ENCODE data around the gene PRR13. TPM values are rescaled to one million over a fixed set of nuclear protein-coding genes. Genes with fewer than 3 reads are reported as not detected.

The PRR13 gene
- total and polyA plus RNA-seq, 9 of the 15 experiments (the other 6 are each of a cell fraction or from before 2014, with no cell fraction given) = 117 to 835 (median 285) TPM

GRCh38 chr12:53482626-53483168, 41.2 kb downstream of the PRR13 start (continued):
- TF ChIP-seq RBM34 (IDR thresholded peaks at IDR 0.05; ENCODE audit: borderline replicate concordance, insufficient read depth, low read length) (no peak), MIER1 (IDR thresholded peaks at IDR 0.05; ENCODE audit: low read depth) (no peak), POLR2G (IDR thresholded peaks at IDR 0.05; ENCODE audit: low read depth, low read length) (peak; percentile 88), HMGN3 (IDR thresholded peaks at IDR 0.05; ENCODE audit: borderline replicate concordance, extremely low read depth, insufficient read length, low read depth, low read length) (peak; percentile 36), ZNF277 (CRISPR knock-in tag; IDR thresholded peaks at IDR 0.05; ENCODE audit: borderline replicate concordance) (no peak), ZC3H11A (IDR thresholded peaks at IDR 0.05; ENCODE audit: low read depth, low read length) (no peak), POLR2AphosphoS5 (IDR thresholded peaks at IDR 0.05; ENCODE audit: control insufficient read depth, insufficient read depth, low read depth, low read length) (peak; percentile 30; the same call in 1 of the 2 replicates), MEF2D (tag; conservative IDR thresholded peaks at IDR 0.05; ENCODE audit: low read depth) (no peak), ZNF778 (CRISPR knock-in tag; IDR thresholded peaks at IDR 0.05) (no peak), ILF3 (IDR thresholded peaks at IDR 0.05; ENCODE audit: borderline replicate concordance) (peak; percentile 22; the same call in 1 of the 2 replicates), ZNF324 (CRISPR knock-in tag; IDR thresholded peaks at IDR 0.05) (no peak), ZNF75A (CRISPR knock-in tag; IDR thresholded peaks at IDR 0.05) (no peak), STAT6 (CRISPR knock-in tag; IDR thresholded peaks at IDR 0.05) (no peak), ZMIZ1 (IDR thresholded peaks at IDR 0.05; ENCODE audit: low read depth in 2 of 2, low read length in 2 of 2) (no peak), ARNT (IDR thresholded peaks at IDR 0.05) (no peak), VEZF1 (CRISPR knock-in tag; IDR thresholded peaks at IDR 0.05) (peak; percentile 44), KAT7 (CRISPR knock-in tag; IDR thresholded peaks at IDR 0.05; ENCODE audit: borderline replicate concordance) (no peak), RAD51 (IDR thresholded peaks at IDR 0.05; ENCODE audit: borderline replicate concordance, low read depth) (no peak)

Measured in K562 (cell line).